Upper lobe of left lung (tissue), 6 donors: ENCODE results near the gene TNS1. TPM values are rescaled to one million over a fixed set of nuclear protein-coding genes. Genes with fewer than 3 reads are reported as not detected.

Source experiments
- ATAC-seq, 2 donors: fragments of 200-7000 bp; cut with Tn5 transposase; one replicate each; pipeline ENCODE4 v1.9.1; 2022; ENCODE audit warnings: mild to moderate bottlenecking in 2 of 2, moderate library complexity in 2 of 2; ENCODE audit not compliant: low FRiP score in 2 of 2
- DNase-seq, 2 donors: peaks; one replicate each; pipeline ENCODE4 v3.0.0-alpha.2; 2019 to 2020
- H3K27ac ChIP-seq, 4 donors: fragments of 200-600 bp; sonication (generic); one replicate each; pipeline ENCODE4 v1.5.1; 2016 to 2019
- H3K27me3 ChIP-seq, 4 donors: fragments of 200-600 bp; sonication (generic); one replicate each; pipeline ENCODE4 v1.5.1; 2017 to 2019
- H3K36me3 ChIP-seq, 4 donors: fragments of 200-600 bp; sonication (generic); one replicate each; pipeline ENCODE4 v1.5.1; 2016 to 2019
- H3K4me1 ChIP-seq, 4 donors: fragments of 200-600 bp; sonication (generic); one replicate each; pipeline ENCODE4 v1.5.1; 2018 to 2019
- H3K4me3 ChIP-seq, 4 donors: fragments of 200-600 bp; sonication (generic); one replicate each; pipeline ENCODE4 v1.5.1; 2017 to 2019; ENCODE audit warnings: mild to moderate bottlenecking in 2 of 4, moderate library complexity in 1 of 4
- H3K9me3 ChIP-seq, 4 donors: fragments of 200-600 bp; sonication (generic); one replicate each; pipeline ENCODE4 v1.5.1; 2018 to 2019
- CTCF ChIP-seq, 6 experiments: fragments of 450-650 bp in 4 of 6; fragments of 200-600 bp in 2 of 6; sonication (generic) in 2 of 6; IDR thresholded peaks; one replicate each; pipeline ENCODE4 v1.5.1; 2016 to 2019; ENCODE audit warnings: antibody characterized with exemption in 6 of 6
- EP300 ChIP-seq, 4 donors: sonication (generic); formaldehyde crosslinking; IDR thresholded peaks; one replicate each; pipeline ENCODE4 v1.5.1; 2017; ENCODE audit warnings: antibody characterized with exemption in 4 of 4, control low read depth in 2 of 4
- POLR2A ChIP-seq, 4 donors: fragments of 450-650 bp; IDR thresholded peaks; one replicate each; pipeline ENCODE4 v1.5.1; 2016 to 2017; ENCODE audit warnings: antibody characterized with exemption in 4 of 4, mild to moderate bottlenecking in 2 of 4
- POLR2AphosphoS5 ChIP-seq, 2 donors: sonication (generic); formaldehyde crosslinking; IDR thresholded peaks; one replicate each; pipeline ENCODE4 v1.5.1; 2017; ENCODE audit warnings: antibody characterized with exemption in 2 of 2
- WGBS, 2 donors: methylation state at CpG; one replicate each; pipeline ENCODE4 v1.1.5; 2017 to 2018; 5-methylcytosine and 5-hydroxymethylcytosine counted together
- total RNA-seq, 6 donors: library from RNA; depleted of rRNA in 4 of 6; stranded (reverse); fragments of >200 nt in 4 of 6; gene quantifications; one replicate each; pipeline versions ENCODE4 v1.1.0 to v1.2.1, GENCODE V29; 2016 to 2021
- donor health status: DM: no; HTN: no; CAD: no; lungs with moderate emphysema.
- donor health status: DM: no; HTN: yes; CAD: no; lungs with severe emphysema.

Gene TNS1
- total RNA-seq, 6 donors from 2014 or later: 325 to 1,095 (median 550) TPM

- Histone ChIP-seq H3K9me3 (no peaks in the 10 kb centered on the region), H3K36me3 (peaks cover 0 to 12% (median 0%) of the 10 kb centered on the region in 4 donors), H3K27me3 (no peaks in the 10 kb centered on the region), H3K27ac (peak overlapping the region; percentile 89 to 95 (median 90)), H3K4me3 (no peak overlapping the region), H3K4me1 (peaks cover 82 to 97% (median 90%) of the 10 kb centered on the region in 4 donors)
- no peak for DNase-seq
- ATAC-seq: no peak
- WGBS, 2 donors: 65 to 72% methylated on average over 8 to 10 of the region's 10 CpGs
- TF ChIP-seq POLR2A (IDR thresholded peaks at IDR 0.05): no peak
- no peak for TF ChIP-seq EP300 (IDR thresholded peaks at IDR 0.05)
- TF ChIP-seq POLR2AphosphoS5 (IDR thresholded peaks at IDR 0.05): no peak
- no peak for TF ChIP-seq CTCF (IDR thresholded peaks at IDR 0.05)
These were observed 93.5 kb downstream of the TNS1 start for GRCh38 chr2:217909156-217909820.

GRCh38 chr2:217908544-217908943 lies 94.3 kb downstream of the TNS1 start:
- Histone ChIP-seq H3K36me3 (peaks cover 0 to 11% (median 0%) of the 10 kb centered on the region in 4 donors), H3K4me3 (no peak overlapping the region), H3K27ac (peak overlapping the region; percentile 89 to 95 (median 90)), H3K4me1 (peaks cover 82 to 97% (median 90%) of the 10 kb centered on the region in 4 donors), H3K27me3 (no peaks in the 10 kb centered on the region), H3K9me3 (no peaks in the 10 kb centered on the region)
- WGBS, 2 donors: 73 to 85% methylated on average over 8 of the region's 8 CpGs
- DNase-seq: no peak
- TF ChIP-seq EP300 (IDR thresholded peaks at IDR 0.05) (no peak), CTCF (IDR thresholded peaks at IDR 0.05) (no peak), POLR2A (IDR thresholded peaks at IDR 0.05) (no peak), POLR2AphosphoS5 (IDR thresholded peaks at IDR 0.05) (no peak)
- no peak for ATAC-seq

GRCh38 chr2:217907266-217907665 lies 95.5 kb downstream of the TNS1 start:
- WGBS, 2 donors: 90% methylated on average over 3 of the region's 3 CpGs; no CpG with 5 or more reads in 1 of the 2 donors
- H3K9me3 ChIP-seq: no peaks in the 10 kb centered on the region
- H3K27ac ChIP-seq: peak overlapping the region; percentile 89 to 95 (median 90)
- H3K4me1 ChIP-seq: peaks cover 82 to 96% (median 90%) of the 10 kb centered on the region in 4 donors
- no peak for TF ChIP-seq CTCF (IDR thresholded peaks at IDR 0.05)
- TF ChIP-seq POLR2AphosphoS5 (IDR thresholded peaks at IDR 0.05): no peak
- TF ChIP-seq POLR2A (IDR thresholded peaks at IDR 0.05): no peak
- no peak for TF ChIP-seq EP300 (IDR thresholded peaks at IDR 0.05)
- H3K36me3 ChIP-seq: peaks cover 0 to 11% (median 0%) of the 10 kb centered on the region in 4 donors
- no peaks in the 10 kb centered on the region for H3K27me3 ChIP-seq
- DNase-seq: no peak
- ATAC-seq: no peak
- H3K4me3 ChIP-seq: no peak overlapping the region

- WGBS, 2 donors: 55 to 56% methylated on average over 5 of the region's 5 CpGs
- Histone ChIP-seq H3K4me1 (peaks cover 82 to 96% (median 90%) of the 10 kb centered on the region in 4 donors), H3K4me3 (no peak overlapping the region), H3K27me3 (no peaks in the 10 kb centered on the region), H3K9me3 (no peaks in the 10 kb centered on the region), H3K27ac (peak overlapping the region; percentile 89 to 95 (median 90)), H3K36me3 (peaks cover 0 to 11% (median 0%) of the 10 kb centered on the region in 4 donors)
- ATAC-seq (peak in 1 of 2 donors; percentile 43), DNase-seq (peak in 1 of 2 donors; percentile 72)
- TF ChIP-seq POLR2A (IDR thresholded peaks at IDR 0.05) (peak in 1 of 4 donors; percentile 44), EP300 (IDR thresholded peaks at IDR 0.05) (no peak), CTCF (IDR thresholded peaks at IDR 0.05) (no peak), POLR2AphosphoS5 (IDR thresholded peaks at IDR 0.05) (peak; percentile 28 to 32)
These were observed 96.0 kb downstream of the TNS1 start for GRCh38 chr2:217906798-217907197.
